HG03558 (cell line): ENCODE data around the gene ATXN1.
"Not testable (repeated sequence)": the region's sequence is repeated elsewhere in the genome, so short reads cannot be mapped to it uniquely, and the experiment has no call there.

Experiments used
- ATAC-seq: cut with Tn5 transposase; IDR thresholded peaks from one replicate; pipeline ENCODE4 v1.9.1; 2021; ENCODE audit warnings: moderate number of reproducible peaks; ENCODE audit not compliant: unreplicated experiment; ENCODE audit errors: extremely low read depth

The ATXN1 gene

DNA sequence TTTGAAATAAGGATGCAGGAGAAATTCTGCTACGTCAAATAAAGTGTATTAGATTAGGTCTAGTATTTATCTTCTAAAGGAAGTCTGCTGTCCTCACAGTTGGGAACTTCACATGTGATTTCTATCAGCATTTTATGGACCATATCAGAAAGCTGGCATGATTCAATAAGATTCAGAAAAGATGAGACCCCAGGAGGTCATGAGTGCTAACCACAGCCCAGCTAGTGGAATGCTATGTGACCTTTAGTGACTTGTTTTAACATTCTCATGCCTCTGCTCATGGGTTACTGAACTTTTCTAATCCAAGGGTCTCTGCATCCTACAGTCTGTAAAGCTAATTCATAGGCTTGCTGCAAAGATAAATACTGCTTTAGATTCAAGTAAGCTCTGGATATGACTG is 372.8 kb downstream of the ATXN1 start:
- no peak for ATAC-seq

DNA sequence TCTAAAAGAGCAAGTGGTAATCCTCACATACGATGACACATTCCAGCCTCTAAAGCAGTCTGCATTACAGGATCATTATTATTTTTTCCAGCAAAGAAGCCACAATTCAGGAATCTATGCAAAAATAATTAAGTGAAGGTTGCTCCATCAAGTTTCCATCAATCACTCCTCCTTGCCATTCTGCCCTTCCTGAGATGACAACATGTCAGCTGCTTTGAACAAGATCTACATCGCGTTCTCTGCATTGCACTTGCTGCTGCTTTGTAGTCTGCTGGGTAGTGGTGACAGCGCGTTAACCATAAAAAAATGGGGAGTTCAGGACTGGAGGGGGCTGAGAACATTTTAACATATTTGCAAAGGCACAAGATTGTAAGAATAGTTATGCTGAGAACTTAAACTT is 375.2 kb downstream of the ATXN1 start:
- ATAC-seq, result no peak

DNA sequence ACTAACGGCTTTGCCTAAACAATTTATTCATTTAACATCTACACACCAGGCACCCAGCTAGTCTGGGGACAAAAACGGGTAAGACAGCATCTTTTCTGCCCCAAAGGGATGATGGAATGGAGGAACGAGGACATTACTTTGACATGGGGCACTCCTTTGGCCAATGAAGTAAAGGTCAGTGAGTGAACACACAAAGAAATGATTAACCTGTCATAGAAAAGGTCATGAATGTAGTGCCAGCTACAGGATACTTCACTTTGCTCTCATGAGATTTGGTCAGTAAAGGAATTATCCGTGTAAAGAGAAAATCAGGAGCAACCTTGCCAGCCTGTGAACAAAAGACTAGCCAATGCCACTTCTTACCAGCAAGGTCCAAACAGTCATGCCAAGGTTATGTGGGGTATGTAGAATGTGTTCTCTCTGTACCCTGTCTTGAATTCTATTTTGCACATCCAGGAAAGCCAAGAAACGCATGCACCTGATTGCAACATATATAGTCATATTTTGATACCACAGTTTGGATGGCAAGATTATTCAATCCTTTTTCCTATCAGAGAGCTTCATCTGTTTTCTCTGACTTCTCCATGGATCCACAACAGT is 377.6 kb downstream of the ATXN1 start:
- ATAC-seq, result no peak

DNA sequence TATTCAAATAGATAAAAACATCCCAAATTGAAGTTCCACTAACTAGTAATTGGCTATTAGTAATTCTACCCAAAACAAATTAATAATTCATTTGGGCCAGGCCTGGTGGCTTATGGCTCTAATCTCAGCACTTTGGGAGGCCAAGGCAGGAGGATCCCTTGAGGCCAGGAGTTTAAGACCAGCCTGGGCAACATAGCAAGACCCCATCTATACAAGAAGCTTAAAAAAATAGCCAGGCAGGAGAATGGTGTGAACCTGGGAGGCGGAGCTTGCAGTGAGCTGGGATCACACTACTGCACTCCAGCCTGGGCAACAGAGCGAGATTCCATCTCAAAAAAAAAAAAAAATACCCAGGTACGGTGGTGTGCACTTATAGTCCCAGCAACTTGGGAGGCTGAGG is 379.3 kb downstream of the ATXN1 start:
- not testable (repeated sequence) for ATAC-seq

DNA sequence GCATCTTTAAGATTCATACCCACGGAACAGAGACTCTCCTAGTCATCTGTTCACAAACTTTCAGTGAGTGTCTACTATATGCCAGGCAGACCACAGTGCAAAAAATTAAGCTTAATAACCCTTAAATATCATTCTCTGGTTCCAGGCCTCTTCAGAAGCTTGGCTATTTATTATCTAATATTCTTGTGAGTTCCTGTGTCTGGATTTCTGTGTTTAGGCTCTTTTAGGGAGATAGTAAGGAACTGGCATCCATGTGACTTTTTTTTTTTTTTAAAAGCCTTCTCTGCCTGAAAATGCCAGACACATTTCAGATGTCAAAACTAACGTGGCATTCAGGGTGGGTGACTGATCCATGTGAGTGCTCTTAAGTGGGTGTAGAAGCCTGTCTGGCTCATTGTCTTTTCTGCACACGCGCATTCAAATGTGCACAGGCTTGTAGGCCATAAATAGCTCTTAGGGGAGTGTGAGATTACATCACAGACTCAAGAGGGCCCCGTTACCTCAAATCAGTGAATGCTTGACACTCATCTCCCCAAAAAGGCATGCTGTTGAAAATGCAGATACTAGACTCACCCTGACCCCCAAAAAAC is 380.9 kb downstream of the ATXN1 start:
- no peak for ATAC-seq

DNA sequence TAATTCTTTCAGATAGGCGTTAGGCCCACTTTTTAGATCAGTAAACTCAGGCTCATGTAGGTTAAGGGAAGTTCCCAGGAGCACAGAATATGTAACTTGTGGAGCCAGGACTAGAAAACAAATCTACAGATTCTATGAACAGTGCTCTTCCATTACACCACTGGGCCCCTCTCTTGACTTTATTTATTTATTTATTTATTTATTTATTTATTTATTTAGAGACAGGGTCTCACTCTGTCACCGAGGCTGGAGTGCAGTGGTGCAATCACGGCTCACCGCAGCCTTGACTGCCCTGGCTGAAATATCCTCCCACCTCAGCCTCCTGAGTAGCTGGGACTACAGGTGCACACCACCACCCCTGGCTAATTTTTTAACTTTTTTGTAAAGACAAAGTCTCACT is 382.9 kb downstream of the ATXN1 start:
- ATAC-seq, result not testable (repeated sequence)

DNA sequence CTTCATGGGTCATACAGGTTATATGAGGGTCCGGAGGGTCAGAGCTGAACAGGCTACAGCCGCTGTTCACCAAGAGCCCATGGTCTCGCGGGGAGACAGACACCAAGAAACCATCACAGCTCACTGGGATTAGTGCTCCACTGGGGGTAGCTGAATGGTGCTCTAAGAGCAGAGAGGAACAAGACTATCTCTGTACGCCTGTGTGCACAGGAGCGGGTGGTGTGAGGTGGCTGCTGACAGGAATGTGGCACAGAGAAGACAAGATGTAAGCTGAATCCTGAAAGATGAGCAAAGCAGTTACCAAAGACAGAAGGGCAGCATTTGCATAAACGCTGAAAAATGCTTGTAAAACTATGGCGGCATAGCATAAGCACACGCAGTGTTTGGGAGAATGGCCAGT is 383.8 kb downstream of the ATXN1 start:
- no peak for ATAC-seq

DNA sequence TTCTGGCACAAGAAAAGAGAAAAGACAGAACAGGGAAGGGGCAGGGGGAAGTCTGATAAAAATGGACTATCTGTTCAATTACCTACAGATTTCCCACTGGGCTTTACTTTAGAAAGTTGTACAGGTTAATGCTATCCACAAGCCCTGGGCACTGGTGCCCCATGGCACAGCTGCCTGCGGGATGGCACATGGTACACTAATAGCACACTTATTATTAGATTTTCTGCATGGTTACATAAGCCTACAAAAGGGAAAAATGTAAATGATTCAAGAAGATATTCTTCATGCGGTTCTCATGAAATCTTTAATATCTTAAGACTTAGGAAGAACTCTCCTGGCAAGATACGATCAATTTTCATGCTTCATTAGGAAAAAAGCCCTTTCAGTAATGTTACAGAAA is 385.4 kb downstream of the ATXN1 start:
- no peak for ATAC-seq

DNA sequence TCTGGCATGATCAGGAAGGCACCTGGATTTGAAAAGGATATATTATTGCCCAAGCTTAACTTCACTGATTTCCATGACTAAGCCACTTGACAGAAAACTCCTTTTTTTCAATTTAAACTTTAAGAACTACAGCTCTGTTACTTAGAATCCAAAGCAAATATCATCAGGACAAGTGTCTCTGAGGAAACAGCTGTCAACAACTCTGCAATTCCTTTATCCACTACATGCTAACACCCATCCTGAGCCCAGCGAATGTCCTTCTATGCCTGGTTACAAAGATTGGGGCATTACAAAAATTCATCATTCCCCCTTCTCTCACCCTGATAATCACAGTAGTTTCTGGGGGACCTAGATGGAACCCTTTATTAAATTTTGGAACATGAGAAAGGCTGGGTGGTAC is 386.1 kb downstream of the ATXN1 start:
- no peak for ATAC-seq

DNA sequence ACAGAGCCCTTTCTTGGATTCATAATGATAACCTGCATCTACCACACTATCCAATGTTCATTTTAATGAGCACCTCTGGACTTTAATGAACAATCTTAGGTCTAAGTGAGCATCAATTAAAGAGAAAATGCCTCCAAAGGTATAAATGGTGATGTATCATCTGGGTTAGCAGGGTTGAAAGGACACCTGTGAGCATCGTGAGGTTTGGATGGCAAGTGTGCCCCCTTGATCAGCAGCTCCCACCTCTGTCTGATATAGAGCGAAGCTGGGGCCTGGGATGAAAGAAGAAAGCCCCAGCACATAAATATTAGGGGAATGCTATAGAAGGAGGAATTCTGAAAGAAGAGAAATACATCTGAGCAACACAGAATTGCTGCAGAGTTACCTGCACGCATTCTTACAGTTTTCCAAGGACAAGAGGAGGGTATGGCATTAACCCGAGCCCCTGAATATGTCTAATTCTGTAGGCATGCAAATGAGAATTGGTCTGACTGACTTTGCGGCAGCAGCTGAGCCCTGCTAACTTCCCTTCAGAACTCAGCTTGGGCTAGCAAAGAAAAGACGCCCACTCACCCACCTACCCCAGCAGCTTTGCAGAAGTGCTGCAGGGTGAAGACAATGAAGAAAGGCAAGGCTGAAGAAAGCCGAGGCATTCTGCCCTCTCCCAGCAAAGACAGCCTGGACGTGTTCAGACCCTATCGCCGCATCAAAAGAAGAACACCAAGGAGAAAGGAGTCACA is 386.6 kb downstream of the ATXN1 start:
- ATAC-seq, result no peak

DNA sequence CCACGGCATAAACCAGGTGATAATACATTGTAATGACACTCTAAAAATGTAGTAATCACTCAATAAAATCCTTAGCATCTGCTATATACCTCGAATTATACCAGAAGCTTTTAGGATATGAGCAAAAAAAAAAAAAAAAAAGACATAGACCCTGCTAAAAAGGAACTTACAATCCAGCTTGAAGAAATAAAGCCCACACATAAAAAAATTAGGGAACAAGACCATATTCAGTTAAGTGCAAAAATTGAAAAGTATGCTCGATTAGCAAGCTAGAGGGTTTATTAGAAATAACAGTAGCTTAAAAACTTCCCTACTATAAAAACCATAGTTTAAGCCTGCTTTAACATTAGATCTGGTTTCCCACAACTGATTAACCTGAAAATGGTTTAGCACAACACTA is 387.2 kb downstream of the ATXN1 start:
- no peak for ATAC-seq

DNA sequence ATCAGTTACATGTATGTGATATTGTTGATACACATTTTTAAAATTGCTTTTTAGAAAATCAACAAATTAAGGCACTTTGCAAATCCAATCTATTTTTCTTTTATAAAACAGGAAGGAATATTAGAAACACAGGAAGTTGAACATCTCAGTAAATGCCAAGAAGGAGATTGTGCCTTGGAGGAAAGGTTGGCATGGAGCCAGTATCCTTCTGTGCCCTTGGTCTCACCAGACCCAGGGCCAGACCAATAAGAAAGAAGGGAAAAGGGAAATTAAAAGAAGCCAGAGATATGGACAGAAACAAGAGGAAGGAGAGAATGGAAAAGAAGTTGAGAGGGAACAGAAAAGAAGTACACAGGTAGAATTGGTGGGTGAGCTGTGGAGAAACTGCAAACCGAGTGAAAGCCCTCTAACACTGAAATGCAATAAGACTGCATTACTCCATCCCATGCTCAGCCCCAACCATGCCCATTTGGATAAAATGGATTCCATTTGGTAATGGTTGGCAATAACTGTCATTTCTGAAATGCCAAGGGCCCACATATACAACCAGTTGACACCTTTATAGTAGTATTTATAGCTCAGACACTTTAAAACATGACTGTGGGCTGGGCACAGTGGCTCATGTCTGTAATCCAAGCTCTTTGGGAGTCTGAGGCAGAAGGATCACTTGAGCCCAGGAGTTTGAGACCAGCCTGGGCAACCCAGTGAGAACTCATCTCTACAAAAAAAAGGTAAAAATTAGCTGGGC is 389.1 kb downstream of the ATXN1 start:
- no peak for ATAC-seq

DNA sequence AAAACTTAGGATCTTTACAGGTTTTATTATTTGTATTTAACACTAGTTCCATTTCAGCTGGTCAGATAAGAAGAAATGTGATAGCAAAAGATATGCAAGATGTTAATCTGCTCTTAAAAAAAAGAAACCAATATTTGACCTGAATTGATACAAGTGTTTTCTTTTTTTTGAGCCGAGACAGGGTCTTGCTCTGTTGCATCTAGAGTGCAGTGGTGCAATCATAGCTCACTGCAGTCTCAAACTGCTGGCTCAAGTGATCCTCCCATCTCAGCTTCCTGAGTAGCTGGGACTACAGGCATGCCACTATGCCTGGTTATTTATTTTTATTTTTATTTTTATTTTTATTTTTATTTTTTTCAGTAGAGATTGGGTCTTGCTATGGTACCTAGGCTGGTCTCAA is 389.9 kb downstream of the ATXN1 start:
- no peak for ATAC-seq

DNA sequence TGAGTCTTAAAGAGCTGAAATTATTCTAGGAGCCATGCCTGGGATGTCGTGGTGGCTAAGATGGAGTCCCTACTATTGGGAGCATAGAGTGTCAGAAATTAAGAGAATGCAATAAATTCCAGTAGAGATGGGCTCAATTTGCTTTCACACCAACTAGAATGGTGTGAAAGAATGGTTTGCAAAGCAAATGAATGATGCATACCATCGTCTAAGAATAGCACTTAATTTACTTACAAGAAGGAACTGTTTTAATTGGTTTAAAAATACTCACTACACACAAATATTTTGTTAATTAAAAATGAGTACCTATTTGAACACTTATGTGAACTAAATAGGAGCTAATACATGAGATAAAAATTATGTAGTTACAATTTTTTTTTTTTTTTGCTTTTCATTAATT is 390.3 kb downstream of the ATXN1 start:
- ATAC-seq, result no peak

DNA sequence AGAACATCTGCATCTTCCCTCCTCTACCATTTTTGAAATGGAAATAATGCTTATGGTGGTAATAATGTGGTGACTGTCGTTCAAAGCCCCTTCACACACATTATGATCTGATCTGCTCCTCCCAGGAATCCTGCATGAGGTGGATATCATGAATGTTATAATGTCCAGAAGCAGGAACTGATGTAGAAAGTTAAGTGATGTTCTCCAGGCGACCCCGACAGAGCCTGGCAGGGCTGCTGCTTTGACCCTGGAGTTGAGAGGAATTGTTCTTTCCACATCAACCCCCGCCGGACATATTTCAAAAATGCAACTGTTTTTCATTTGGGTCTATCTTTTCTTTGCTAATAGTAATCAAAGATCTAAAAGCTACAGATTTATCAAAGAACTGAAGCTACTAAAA is 391.3 kb downstream of the ATXN1 start:
- no peak for ATAC-seq

DNA sequence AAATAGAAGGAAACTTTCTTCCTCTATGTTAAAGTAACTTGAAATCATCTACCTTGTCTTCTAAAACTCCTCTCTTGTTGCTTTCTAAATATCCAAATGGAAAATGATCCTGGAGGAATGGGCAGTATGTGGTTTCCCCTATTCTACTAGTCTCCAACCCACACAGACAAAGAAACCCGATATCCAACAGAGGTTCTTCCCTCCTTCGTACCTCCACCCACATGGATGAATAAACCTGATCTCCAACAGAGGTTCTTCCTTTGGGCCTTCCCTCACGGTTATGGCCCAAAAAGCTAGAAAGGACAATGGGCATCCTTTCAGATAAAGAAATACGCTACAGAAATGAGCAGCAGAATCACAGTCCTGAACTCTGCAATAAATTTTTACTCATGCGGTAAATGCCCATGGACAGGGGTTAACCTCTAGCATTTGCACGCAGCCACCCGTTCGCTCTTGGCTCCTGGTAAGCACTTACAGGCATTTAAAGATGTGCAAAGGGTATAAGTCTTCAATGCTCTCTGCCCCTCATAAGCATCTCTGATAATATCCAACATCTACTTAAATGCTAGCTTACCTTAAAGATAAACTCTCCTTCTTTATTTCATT is 392.0 kb downstream of the ATXN1 start:
- ATAC-seq, result no peak

DNA sequence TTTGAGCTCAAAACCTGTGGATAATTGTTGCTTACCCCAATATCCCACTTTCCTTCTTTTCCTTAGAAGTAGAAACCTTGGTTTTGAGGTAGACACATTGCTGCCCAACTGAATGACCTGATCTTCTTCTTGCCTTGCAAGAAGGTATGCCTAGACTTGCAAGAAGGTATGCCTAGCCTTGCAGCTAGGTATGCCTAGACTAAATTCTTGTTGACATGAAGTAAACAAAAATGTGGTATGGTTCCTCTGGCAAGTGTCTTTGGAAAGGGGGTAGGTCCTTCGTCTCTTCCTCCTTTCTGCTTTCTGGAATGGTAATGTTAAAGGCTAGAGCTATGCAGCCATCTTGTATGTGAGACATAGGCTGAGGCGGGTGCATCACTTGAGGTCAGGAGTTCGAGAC is 393.7 kb downstream of the ATXN1 start:
- ATAC-seq, result no peak

DNA sequence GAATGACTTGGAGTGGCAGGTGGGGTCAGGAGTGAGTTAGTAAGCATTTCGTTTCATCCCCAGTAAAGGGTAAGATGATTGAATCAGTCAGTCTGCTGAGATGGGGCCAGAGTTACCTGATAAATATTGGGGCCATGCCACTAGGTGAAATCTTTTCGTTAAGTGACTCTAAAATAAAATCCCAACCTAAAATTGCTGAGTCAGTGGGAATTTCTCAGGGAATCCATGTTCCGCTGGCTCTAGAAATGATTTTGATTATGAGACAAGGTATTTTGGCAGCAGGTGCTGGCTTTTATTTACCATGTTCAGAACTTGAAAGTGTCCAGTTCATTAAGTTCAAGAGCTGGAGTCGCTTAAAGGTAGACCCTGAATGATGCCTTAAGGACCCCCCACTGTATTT is 397.5 kb downstream of the ATXN1 start:
- no peak for ATAC-seq

DNA sequence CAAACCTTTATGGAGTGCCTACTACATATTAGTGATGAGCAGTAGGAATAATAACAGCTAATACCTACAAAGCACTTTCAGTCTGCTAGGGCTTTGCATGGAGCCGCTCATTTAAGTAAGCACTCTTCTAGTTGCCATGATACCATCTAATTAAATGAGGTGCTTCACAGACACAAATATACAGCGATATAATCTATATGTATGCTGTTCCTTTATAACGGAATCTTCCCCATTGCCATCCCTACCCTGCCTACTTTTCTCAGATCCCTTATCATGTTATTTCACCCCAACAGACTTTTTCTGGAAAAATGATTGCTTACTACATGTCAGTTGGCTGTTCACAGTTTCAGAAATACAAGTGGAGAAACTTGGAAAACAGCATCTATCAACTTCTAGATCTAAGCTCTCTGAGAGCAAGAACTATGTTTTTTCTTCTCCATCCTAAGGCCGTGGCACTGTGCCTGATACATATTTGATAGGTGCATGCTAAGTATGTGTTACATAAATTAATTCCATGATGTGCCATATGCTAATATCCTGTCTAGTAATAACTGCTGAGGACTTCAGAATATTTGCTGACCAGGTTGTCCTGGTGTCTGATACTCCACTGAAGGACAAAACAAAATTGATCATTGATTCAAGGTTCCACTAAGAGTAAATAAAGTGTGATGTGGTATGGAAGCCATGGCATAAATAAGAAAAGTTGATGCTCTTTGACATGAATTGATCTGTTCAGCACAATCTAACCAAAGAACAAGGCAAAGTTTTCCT is 398.3 kb downstream of the ATXN1 start:
- no peak for ATAC-seq

DNA sequence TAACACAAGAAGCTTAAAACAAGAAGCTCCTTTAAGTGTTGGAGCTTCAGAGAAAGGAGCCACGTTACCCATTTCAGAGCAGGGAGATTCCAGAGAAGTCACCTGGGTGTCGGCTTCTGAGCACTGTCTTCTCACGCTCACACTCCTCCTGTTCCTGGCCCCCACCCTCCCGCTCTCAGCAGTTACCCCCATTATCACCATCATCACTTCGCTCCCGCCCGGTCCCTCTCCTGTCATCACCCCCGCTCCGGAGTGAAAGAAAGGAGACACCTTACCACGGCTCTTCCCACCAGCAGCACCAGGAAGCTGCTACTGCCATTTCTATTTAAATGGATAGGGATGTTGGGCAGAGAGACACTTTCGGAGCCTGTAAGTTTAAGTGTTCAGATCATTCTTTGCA is 399.0 kb downstream of the ATXN1 start:
- ATAC-seq, result no peak
